LNCaP clone FGC (cell line): ENCODE measurements around the gene ITFG2.

ENCODE experiments used
- DNase-seq: peaks from one replicate; pipeline ENCODE4 v3.0.0-alpha.2; 2011; ENCODE audit warnings: low read depth
- H3K4me3 ChIP-seq: 2 replicates; pipeline ENCODE4 v1.5.1; 2011; ENCODE audit warnings: mild to moderate bottlenecking, low read depth, low read length, control low read depth
- CTCF ChIP-seq: IDR thresholded peaks from 2 replicates; pipeline ENCODE4 v1.5.1; 2012; ENCODE audit warnings: mild to moderate bottlenecking; ENCODE audit not compliant: control insufficient read depth, insufficient read depth; ENCODE audit errors: extremely low read depth

ITFG2 gene

GRCh38 chr12:2854669-2855453 lies 42.4 kb downstream of the ITFG2 start:
- H3K4me3 ChIP-seq = no peak overlapping the region
- no peak for DNase-seq
- no peak for TF ChIP-seq CTCF

GRCh38 chr12:2855546-2855945 lies 43.1 kb downstream of the ITFG2 start:
- no peak overlapping the region for H3K4me3 ChIP-seq
- DNase-seq = no peak
- no peak for TF ChIP-seq CTCF

DNA sequence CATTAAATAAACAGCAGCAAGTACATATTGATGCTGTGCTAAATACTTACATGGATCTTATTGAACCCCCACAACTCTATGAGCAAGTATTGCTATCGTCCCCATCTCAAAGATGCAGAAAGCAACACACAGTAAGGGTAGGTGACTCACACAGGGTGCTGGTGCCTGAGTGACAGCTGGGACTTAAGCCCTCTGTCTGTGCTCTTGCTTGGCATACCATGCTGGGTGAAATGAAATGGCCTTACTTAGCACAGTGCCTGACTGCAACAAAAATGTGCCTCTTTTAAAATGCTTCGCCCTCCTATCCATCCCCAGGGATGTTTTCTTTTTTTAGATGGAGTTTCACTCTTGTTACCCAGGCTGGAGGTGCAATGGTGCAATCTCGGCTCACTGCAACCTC lies 43.6 kb downstream of the ITFG2 start:
- no peak for DNase-seq

DNA sequence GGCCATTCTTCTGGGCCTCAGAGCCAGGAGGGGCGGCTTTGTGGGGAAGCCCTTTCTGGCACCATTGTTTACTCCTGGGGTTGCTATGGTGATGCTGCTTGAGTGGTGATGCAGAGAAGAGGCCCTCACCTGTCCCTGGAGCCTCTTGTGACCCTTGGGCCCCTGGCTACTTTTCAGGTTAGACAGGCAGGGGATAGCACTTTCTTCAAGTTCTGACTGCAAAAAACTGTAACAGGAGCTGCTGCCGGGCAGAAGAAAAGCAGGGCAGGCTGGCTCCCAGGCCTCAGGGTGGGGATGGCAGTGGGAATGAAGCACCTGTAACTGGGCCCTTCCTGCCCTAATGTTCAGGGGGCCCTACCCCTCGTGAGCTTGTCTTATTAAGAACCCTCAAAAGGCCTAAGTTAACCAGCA lies 44.6 kb downstream of the ITFG2 start, which contains the start of gene TEX52:
Gene TEX52 (minus strand): TSS at position 19 of the 411 bp plus-strand sequence. CDS start 13 bp downstream, at position 6.
- H3K4me3 ChIP-seq = no peak within 1 kb of the TSS
- DNase-seq = no peak
- no peak for TF ChIP-seq CTCF

More for the DNA sequence above, 43.6 kb downstream of the ITFG2 start:
- no peak for TF ChIP-seq CTCF
- H3K4me3 ChIP-seq = no peak overlapping the region

DNA sequence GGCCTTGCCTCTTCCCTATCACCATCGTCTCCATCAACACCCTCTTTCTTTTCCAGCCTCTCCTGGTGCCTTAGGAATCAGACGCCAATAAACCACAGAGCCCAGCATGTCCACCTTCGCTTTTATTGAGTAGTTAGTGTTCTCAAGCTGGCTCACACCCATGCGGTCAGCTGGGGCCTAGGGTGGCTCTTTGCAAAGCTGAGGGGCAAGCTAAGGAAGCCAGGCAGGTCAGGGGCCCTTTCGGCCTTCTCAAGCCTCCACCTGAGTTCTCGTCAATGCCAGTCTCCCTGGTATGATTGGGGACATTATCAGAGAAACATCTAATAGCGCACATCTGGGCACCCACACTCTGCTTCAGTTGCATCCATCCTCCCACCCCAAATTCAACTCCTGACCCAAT lies 45.1 kb downstream of the ITFG2 start:
- DNase-seq = no peak
- no peak for TF ChIP-seq CTCF
- H3K4me3 ChIP-seq = no peak overlapping the region

DNA sequence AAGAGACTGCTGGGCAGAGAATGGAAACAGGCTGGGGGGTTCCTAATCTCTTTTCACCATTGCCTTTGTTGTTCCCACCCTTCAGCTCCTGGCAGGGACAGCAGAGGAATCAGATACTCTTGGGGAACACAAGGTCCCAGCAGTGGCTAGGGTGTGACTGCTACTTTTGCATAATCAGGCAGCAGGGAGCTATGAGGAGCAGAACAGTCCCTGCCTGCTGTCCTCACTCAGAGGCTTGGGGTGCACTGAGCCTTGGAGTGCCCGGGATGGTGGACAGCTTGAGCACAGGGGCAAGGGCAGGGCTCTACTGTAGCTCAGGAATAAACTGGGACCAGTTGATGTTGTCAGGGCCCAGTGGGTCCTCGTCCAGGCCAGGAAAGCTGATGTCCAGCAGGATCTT lies 45.9 kb downstream of the ITFG2 start:
- H3K4me3 ChIP-seq = no peak overlapping the region
- no peak for TF ChIP-seq CTCF
- no peak for DNase-seq
